DND-41 (cell line): ENCODE data around the gene CCDC102A.

ENCODE experiments used
- ATAC-seq: fragments of 200-7000 bp; cut with Tn5 transposase; 3 replicates; pipeline ENCODE4 v1.9.1; 2021; ENCODE audit warnings: low read depth; ENCODE audit not compliant: insufficient read depth
- DNase-seq: peaks from one replicate; pipeline ENCODE4 v3.0.0-alpha.2; 2020
- H2AFZ ChIP-seq: 2 replicates; pipeline ENCODE4 v1.6.0; 2012; ENCODE audit warnings: low read depth, low read length
- H3K27ac ChIP-seq: 2 replicates; pipeline ENCODE4 v1.5.1; 2012; ENCODE audit warnings: low read length, inconsistent platforms
- H3K27me3 ChIP-seq: fragments of 200-600 bp; sonication (generic); 2 replicates; pipeline ENCODE4 v1.6.0; 2012; ENCODE audit warnings: low read length, mild to moderate bottlenecking, inconsistent platforms; ENCODE audit not compliant: insufficient read depth, poor library complexity
- H3K36me3 ChIP-seq: 2 replicates; pipeline ENCODE4 v1.5.1; 2012; ENCODE audit warnings: low read length, inconsistent platforms; ENCODE audit not compliant: insufficient read depth
- H3K4me1 ChIP-seq: 2 replicates; pipeline ENCODE4 v1.5.1; 2012; ENCODE audit warnings: mild to moderate bottlenecking, low read length; ENCODE audit not compliant: insufficient read depth
- H3K4me2 ChIP-seq: 2 replicates; pipeline ENCODE4 v1.6.0; 2012; ENCODE audit warnings: mild to moderate bottlenecking, moderate library complexity, low read length, inconsistent platforms; ENCODE audit not compliant: insufficient read depth
- H3K4me3 ChIP-seq, 2 experiments: fragments of 200-600 bp in 1 of 2; shearing (Covaris generic) in 1 of 2; 2 replicates each; pipeline ENCODE4 v1.5.1; 2012 to 2016; ENCODE audit warnings: inconsistent platforms in 2 of 2, low read length in 2 of 2, mild to moderate bottlenecking in 2 of 2, low read depth in 1 of 2, moderate library complexity in 1 of 2
- H3K79me2 ChIP-seq: 2 replicates; pipeline ENCODE4 v1.6.0; 2012; ENCODE audit warnings: low read length, inconsistent platforms; ENCODE audit not compliant: insufficient read depth
- H3K9ac ChIP-seq: 2 replicates; pipeline ENCODE4 v1.6.0; 2012; ENCODE audit warnings: low read depth, mild to moderate bottlenecking, inconsistent platforms, low read length, moderate library complexity
- H3K9me3 ChIP-seq: 2 replicates; pipeline ENCODE4 v1.5.1; 2012; ENCODE audit warnings: low read length, moderate library complexity, mild to moderate bottlenecking, inconsistent platforms; ENCODE audit not compliant: insufficient read depth, severe bottlenecking
- H4K20me1 ChIP-seq: 2 replicates; pipeline ENCODE4 v1.6.0; 2012; ENCODE audit warnings: low read length; ENCODE audit not compliant: insufficient read depth
- EZH2 ChIP-seq: IDR thresholded peaks from 3 replicates; pipeline ENCODE4 v1.6.1; 2012; ENCODE audit warnings: borderline replicate concordance, low read depth, mild to moderate bottlenecking, moderate library complexity, low read length, inconsistent platforms; ENCODE audit not compliant: severe bottlenecking
- TF ChIP-seq, protein P1 (sequence below): IDR thresholded peaks from 2 replicates; pipeline ENCODE4 v1.5.1; 2012; ENCODE audit warnings: borderline replicate concordance, low read length, moderate library complexity, mild to moderate bottlenecking; ENCODE audit not compliant: poor library complexity, severe bottlenecking; ENCODE audit errors: extremely low read depth

The CCDC102A gene

DNA sequence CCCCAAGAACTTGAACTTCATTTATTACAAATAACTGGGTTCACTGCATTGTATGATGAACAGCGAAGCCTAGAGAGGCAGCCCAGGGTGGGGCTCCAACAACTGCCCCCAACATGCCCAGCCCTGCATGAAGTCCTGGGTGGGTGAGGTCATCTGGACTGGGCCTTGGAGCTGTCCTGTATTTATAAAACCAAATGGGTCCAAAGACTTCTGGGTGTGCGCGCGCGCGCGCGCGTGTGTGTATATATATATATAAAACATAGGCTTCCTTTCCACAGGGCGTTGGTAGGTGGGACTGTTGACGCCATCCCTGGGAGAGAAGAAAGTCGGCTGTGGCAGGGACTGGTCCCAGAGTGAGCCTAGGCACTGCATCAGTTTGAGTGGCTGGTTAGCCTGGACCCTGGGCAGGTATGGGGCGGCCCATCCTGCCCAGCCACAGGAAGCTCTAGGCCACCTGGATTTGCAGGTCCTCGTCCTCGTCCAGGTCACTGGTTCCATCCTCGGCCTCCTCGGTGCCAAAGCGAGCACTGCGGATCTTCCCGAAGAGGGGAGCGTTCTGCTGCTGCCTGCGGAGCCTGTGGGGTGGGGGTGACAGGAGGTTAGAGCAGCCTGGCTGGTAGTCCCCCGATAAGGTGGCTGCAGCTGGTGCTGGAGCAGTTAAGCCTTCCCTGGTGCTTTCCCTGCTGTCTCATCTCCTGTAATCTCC lies 23.9 kb downstream of the CCDC102A start:
- Histone ChIP-seq H3K27ac (no peak overlapping the region), H3K4me3 (no peak overlapping the region), H3K79me2 (no peaks in the 10 kb centered on the region), H3K4me2 (no peak overlapping the region), H3K27me3 (peaks cover 7% of the 10 kb centered on the region), H2AFZ (no peak overlapping the region), H3K36me3 (no peaks in the 10 kb centered on the region), H3K4me1 (no peaks in the 10 kb centered on the region), H4K20me1 (peaks cover 8% of the 10 kb centered on the region; the same call in 1 of the 2 replicates), H3K9ac (no peak overlapping the region), H3K9me3 (no peaks in the 10 kb centered on the region)
- DNase-seq (no peak), ATAC-seq (no peak)
- TF ChIP-seq, protein P1, sequence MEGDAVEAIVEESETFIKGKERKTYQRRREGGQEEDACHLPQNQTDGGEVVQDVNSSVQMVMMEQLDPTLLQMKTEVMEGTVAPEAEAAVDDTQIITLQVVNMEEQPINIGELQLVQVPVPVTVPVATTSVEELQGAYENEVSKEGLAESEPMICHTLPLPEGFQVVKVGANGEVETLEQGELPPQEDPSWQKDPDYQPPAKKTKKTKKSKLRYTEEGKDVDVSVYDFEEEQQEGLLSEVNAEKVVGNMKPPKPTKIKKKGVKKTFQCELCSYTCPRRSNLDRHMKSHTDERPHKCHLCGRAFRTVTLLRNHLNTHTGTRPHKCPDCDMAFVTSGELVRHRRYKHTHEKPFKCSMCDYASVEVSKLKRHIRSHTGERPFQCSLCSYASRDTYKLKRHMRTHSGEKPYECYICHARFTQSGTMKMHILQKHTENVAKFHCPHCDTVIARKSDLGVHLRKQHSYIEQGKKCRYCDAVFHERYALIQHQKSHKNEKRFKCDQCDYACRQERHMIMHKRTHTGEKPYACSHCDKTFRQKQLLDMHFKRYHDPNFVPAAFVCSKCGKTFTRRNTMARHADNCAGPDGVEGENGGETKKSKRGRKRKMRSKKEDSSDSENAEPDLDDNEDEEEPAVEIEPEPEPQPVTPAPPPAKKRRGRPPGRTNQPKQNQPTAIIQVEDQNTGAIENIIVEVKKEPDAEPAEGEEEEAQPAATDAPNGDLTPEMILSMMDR: no peak
- no peak for TF ChIP-seq EZH2

DNA sequence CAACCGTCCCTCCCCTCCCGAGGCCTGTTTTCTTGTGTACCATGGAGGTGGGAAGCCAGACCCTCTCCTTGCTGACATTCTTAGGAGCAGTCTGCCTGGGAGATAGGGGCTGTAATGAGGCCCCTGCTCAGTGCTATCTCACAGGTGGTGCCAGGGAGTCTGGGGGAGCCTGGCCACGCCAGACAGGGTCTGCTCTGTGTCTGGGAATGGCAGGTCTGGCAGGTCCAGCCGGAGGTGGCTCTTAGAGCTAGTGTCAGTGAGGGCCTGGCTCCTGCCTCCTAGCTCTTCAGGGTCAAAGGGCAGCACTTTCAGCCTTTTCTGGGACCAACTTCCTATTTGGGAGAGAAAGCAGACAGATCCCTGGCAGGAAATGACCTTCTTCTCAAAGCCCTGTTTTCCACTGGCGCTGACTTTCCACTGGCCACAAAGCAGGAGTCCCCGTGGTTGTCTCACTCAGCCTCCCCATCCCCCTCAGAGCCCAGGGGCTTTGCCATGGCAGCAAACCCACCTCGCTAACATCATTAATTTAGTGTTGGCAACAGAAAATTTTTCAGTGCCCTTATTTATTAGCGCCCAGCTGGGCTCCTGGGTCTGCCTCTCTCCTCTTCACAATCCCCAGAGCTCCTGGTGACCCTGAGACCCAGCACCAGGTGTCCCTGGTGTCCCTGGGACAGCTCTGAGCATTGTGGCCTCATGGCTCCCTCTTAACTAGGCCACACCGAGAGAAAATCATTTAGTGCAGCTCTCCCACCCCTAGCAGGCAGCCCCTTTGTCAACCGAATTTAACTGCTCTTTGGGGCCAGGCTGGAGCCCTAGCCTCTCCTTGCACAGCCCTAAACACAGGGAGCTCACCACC lies 26.1 kb downstream of the CCDC102A start:
- ATAC-seq: no peak
- no peaks in the 10 kb centered on the region for H3K79me2 ChIP-seq
- H3K9me3 ChIP-seq: no peaks in the 10 kb centered on the region
- H4K20me1 ChIP-seq: peaks cover 5% of the 10 kb centered on the region; the same call in 1 of the 2 replicates
- H3K4me3 ChIP-seq: no peak overlapping the region
- TF ChIP-seq EZH2: no peak
- TF ChIP-seq, protein P1: no peak
- H3K27me3 ChIP-seq: peaks cover 14% of the 10 kb centered on the region
- H3K27ac ChIP-seq: no peak overlapping the region
- H3K4me2 ChIP-seq: no peak overlapping the region
- no peak for DNase-seq
- no peaks in the 10 kb centered on the region for H3K36me3 ChIP-seq
- H2AFZ ChIP-seq: no peak overlapping the region
- no peaks in the 10 kb centered on the region for H3K4me1 ChIP-seq
- H3K9ac ChIP-seq: no peak overlapping the region

DNA sequence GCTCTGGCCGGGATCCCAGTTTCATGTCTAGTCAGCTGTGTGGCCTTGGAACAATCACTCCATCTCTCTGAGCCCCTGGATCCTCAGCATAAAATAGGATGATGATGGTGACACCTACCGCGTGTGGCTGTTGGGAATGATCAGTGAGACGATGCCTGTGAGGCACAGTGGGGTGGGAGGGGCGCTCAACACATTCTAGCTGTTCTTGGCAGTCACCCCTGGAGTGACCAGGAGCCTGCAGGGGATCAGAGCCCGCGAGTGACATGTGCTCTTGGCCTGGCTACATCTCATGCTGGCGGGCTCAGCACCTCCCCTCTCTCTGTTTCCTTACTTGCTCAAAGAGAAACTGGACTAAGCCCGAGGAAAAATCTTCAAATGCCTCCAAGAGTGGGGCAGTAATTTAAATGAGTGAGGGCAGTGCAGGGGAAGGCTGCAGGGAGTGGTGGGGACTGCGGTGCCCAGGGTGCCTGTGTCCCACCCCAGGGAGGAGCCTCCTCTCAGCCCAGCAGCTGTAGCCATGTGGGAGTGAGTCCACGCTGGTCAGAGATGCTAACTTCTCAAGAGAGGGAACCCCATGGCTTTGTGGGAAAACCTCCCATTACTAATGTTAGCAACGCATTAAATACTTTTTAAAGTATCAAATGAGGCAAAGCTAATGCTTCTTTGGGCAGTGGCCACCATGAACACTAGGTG lies 27.0 kb downstream of the CCDC102A start:
- Histone ChIP-seq H3K4me1 (no peaks in the 10 kb centered on the region), H4K20me1 (0 out of 2 replicates have a peak, but pooled peaks cover 5% of the 10 kb centered on the region), H2AFZ (no peak overlapping the region), H3K79me2 (no peaks in the 10 kb centered on the region), H3K27ac (no peak overlapping the region), H3K4me2 (no peak overlapping the region), H3K4me3 (no peak overlapping the region), H3K27me3 (peaks cover 17% of the 10 kb centered on the region), H3K9me3 (no peaks in the 10 kb centered on the region), H3K36me3 (no peaks in the 10 kb centered on the region), H3K9ac (no peak overlapping the region)
- DNase-seq: no peak
- no peak for ATAC-seq
- TF ChIP-seq, protein P1: no peak
- TF ChIP-seq EZH2: no peak
